Gastrocnemius medialis (tissue), 4 donors: Measurements from ENCODE around the gene SYNRG. TPM values are rescaled to one million over a fixed set of nuclear protein-coding genes. Genes with fewer than 3 reads are reported as not detected.

ENCODE experiments used
- ATAC-seq, 2 donors: fragments of 150-250 bp; one replicate each; pipeline ENCODE4 v1.9.1; 2016
- DNase-seq, 2 donors: peaks; one replicate each; pipeline ENCODE4 v3.0.0-alpha.2; 2019
- H3K27ac ChIP-seq, 4 donors: fragments of 200-600 bp; sonication (generic); 1 replicate in 1 of 4; 2 replicates in 3 of 4; pipeline ENCODE4 v1.5.1; 2016 to 2018; ENCODE audit warnings: mild to moderate bottlenecking in 2 of 4, moderate library complexity in 1 of 4
- H3K27me3 ChIP-seq, 3 donors: fragments of 200-600 bp; sonication (generic) in 2 of 3; 1 replicate in 1 of 3; 2 replicates in 2 of 3; pipeline versions ENCODE4 v1.5.1 to v1.6.0; 2016 to 2019; ENCODE audit warnings: mild to moderate bottlenecking in 1 of 3, moderate library complexity in 1 of 3
- H3K36me3 ChIP-seq, 2 donors: fragments of 200-600 bp; sonication (generic) in 1 of 2; one replicate each; pipeline ENCODE4 v1.5.1; 2017 to 2018
- H3K4me1 ChIP-seq, 2 donors: fragments of 200-600 bp; sonication (generic) in 1 of 2; one replicate each; pipeline ENCODE4 v1.5.1; 2016 to 2017; ENCODE audit warnings: mild to moderate bottlenecking in 2 of 2
- H3K4me3 ChIP-seq, 4 donors: fragments of 200-600 bp; sonication (generic) in 3 of 4; 1 replicate in 1 of 4; 2 replicates in 3 of 4; pipeline ENCODE4 v1.5.1; 2016 to 2019; ENCODE audit warnings: mild to moderate bottlenecking in 2 of 4
- H3K9me3 ChIP-seq, 3 donors: fragments of 200-600 bp; sonication (generic) in 2 of 3; 1 replicate in 1 of 3; 2 replicates in 2 of 3; pipeline ENCODE4 v1.5.1; 2016 to 2019
- POLR2A ChIP-seq, 2 donors: fragments of 450-650 bp; IDR thresholded peaks; one replicate each; pipeline ENCODE4 v1.6.1; 2017; ENCODE audit warnings: antibody characterized with exemption in 2 of 2, mild to moderate bottlenecking in 2 of 2, moderate library complexity in 2 of 2
- in situ Hi-C, 4 donors: fragments of 200-750 bp; cut with MboI; loops; one replicate each; pipeline versions ENCODE4 v1.15.0 to v1.8.0; 2017; ENCODE audit warnings: low sequenced_read_pairs in 4 of 4
- intact Hi-C: fragments of 100-400 bp; cut with DNase I; formaldehyde crosslinking; loops from one replicate; pipeline ENCODE4 v1.15.1; 2023; ENCODE audit warnings: low total_unique reads
- total RNA-seq, 4 donors: library from RNA; depleted of rRNA; stranded (reverse); fragments of >200 nt; gene quantifications; one replicate each; pipeline versions ENCODE4 v1.1.0 to v1.2.3, GENCODE V29; 2016
- TF ChIP-seq, protein P1 (sequence below), 5 experiments: fragments of 450-650 bp in 3 of 5; fragments of 200-600 bp in 2 of 5; sonication (generic) in 2 of 5; IDR thresholded peaks in 4 of 5; conservative IDR thresholded peaks in 1 of 5; 1 replicate in 4 of 5; 2 replicates in 1 of 5; pipeline ENCODE4 v1.5.1; 2016 to 2019; ENCODE audit warnings: antibody characterized with exemption in 5 of 5, mild to moderate bottlenecking in 3 of 5, moderate library complexity in 3 of 5

The SYNRG gene
- total RNA-seq, 4 donors from 2014 or later, result 16.0 to 25.0 (median 21.9) TPM

GRCh38 chr17:37488607-37489196 is 120.5 kb downstream of the SYNRG start:
- intact Hi-C loops (loop anchor here (1.0 kb wide), 1 partner anchor 82 kb away; the partner anchor contains the start of genes ACACA and TADA2A), in situ Hi-C loops (no loop called here)
- Histone ChIP-seq H3K4me1 (peaks cover 22 to 30% of the 10 kb centered on the region in 2 donors), H3K4me3 (peak overlapping the region; percentile 79 to 96 (median 88)), H3K9me3 (no peaks in the 10 kb centered on the region), H3K36me3 (no peaks in the 10 kb centered on the region), H3K27ac (peak overlapping the region; percentile 94 to 99 (median 97)), H3K27me3 (no peaks in the 10 kb centered on the region)
- DNase-seq, result peak; percentile 92 to 96
- TF ChIP-seq POLR2A (IDR thresholded peaks at IDR 0.05), result no peak
- TF ChIP-seq, protein P1, sequence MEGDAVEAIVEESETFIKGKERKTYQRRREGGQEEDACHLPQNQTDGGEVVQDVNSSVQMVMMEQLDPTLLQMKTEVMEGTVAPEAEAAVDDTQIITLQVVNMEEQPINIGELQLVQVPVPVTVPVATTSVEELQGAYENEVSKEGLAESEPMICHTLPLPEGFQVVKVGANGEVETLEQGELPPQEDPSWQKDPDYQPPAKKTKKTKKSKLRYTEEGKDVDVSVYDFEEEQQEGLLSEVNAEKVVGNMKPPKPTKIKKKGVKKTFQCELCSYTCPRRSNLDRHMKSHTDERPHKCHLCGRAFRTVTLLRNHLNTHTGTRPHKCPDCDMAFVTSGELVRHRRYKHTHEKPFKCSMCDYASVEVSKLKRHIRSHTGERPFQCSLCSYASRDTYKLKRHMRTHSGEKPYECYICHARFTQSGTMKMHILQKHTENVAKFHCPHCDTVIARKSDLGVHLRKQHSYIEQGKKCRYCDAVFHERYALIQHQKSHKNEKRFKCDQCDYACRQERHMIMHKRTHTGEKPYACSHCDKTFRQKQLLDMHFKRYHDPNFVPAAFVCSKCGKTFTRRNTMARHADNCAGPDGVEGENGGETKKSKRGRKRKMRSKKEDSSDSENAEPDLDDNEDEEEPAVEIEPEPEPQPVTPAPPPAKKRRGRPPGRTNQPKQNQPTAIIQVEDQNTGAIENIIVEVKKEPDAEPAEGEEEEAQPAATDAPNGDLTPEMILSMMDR (IDR thresholded peaks at IDR 0.05 in 4 of 5, conservative IDR thresholded peaks at IDR 0.05 in 1 of 5), result no peak
- peak; percentile 84 to 88 for ATAC-seq

GRCh38 chr17:37488009-37488604 is 121.1 kb downstream of the SYNRG start:
- intact Hi-C loops, result loop anchor here (1.0 kb wide), 1 partner anchor 82 kb away; the partner anchor contains the start of genes ACACA and TADA2A
- Histone ChIP-seq H3K27me3 (no peaks in the 10 kb centered on the region), H3K4me3 (peak overlapping the region; percentile 79 to 96 (median 88)), H3K36me3 (no peaks in the 10 kb centered on the region), H3K9me3 (no peaks in the 10 kb centered on the region), H3K4me1 (peaks cover 25 to 34% of the 10 kb centered on the region in 2 donors), H3K27ac (peak overlapping the region; percentile 94 to 99 (median 97))
- TF ChIP-seq POLR2A (IDR thresholded peaks at IDR 0.05), result no peak
- TF ChIP-seq, protein P1 (IDR thresholded peaks at IDR 0.05 in 4 of 5, conservative IDR thresholded peaks at IDR 0.05 in 1 of 5), result no peak
- in situ Hi-C loops, result no loop called here
- no peak for DNase-seq
- peak; percentile 18 to 43 for ATAC-seq

- Histone ChIP-seq H3K27me3 (no peaks in the 10 kb centered on the region), H3K4me3 (no peak overlapping the region), H3K4me1 (peaks cover 21 to 23% of the 10 kb centered on the region in 2 donors), H3K9me3 (no peaks in the 10 kb centered on the region), H3K27ac (no peak overlapping the region), H3K36me3 (no peaks in the 10 kb centered on the region)
- TF ChIP-seq, protein P1 (IDR thresholded peaks at IDR 0.05 in 4 of 5, conservative IDR thresholded peaks at IDR 0.05 in 1 of 5), result no peak
- TF ChIP-seq POLR2A (IDR thresholded peaks at IDR 0.05), result no peak
- in situ Hi-C loops (no loop called here), intact Hi-C loops (no loop called here)
- no peak for ATAC-seq
- no peak for DNase-seq
Measured at GRCh38 chr17:37485938-37486570, 123.2 kb downstream of the SYNRG start.

GRCh38 chr17:37483311-37484039 is 125.7 kb downstream of the SYNRG start:
- Histone ChIP-seq H3K27me3 (no peaks in the 10 kb centered on the region), H3K4me1 (peaks cover 12 to 16% of the 10 kb centered on the region in 2 donors), H3K36me3 (peaks cover 0 to 7% of the 10 kb centered on the region in 2 donors), H3K27ac (peak overlapping the region in 3 of 4 donors; percentile 9 to 30 (median 11)), H3K9me3 (no peaks in the 10 kb centered on the region), H3K4me3 (no peak overlapping the region)
- intact Hi-C loops, result no loop called here
- in situ Hi-C loops, result no loop called here
- ATAC-seq, result peak; percentile 25 to 48
- peak; percentile 7 to 27 for DNase-seq
- TF ChIP-seq POLR2A (IDR thresholded peaks at IDR 0.05), result no peak
- TF ChIP-seq, protein P1 (IDR thresholded peaks at IDR 0.05 in 4 of 5, conservative IDR thresholded peaks at IDR 0.05 in 1 of 5), result no peak
